ENCODE measurements around the gene SRRM3.

GRCh38 chr7:76283254-76284159 is 81.8 kb downstream of the SRRM3 start:
- TF ChIP-seq CTCF (IDR thresholded peaks at IDR 0.05; ENCODE audit: low read depth, low read length, poor library complexity, severe bottlenecking) (no peak), EZH2phosphoT487 (IDR thresholded peaks at IDR 0.05; ENCODE audit: borderline replicate concordance, low read length) (no peak)
